Measurements from ENCODE around the gene BCO2. TPM values are rescaled to one million over a fixed set of nuclear protein-coding genes. Genes with fewer than 3 reads are reported as not detected.

BCO2 gene
- total RNA-seq, 6 donors from 2014 or later: 2.1 to 18.2 (median 8.4) TPM

GRCh38 chr11:112132737-112133136 is 42.6 kb upstream of the BCO2 start:
- 37 to 70% methylated on average over 2 of the region's 2 CpGs for WGBS, 2 donors
- ATAC-seq (ENCODE audit: low FRiP score in 2 of 2) (no peak), DNase-seq (no peak)
- no peak overlapping the region for H3K27ac ChIP-seq
- H3K27me3 ChIP-seq: no peaks in the 10 kb centered on the region
- peaks cover 0 to 12% (median 2%) of the 10 kb centered on the region in 4 donors for H3K4me1 ChIP-seq
- TF ChIP-seq EP300 (IDR thresholded peaks at IDR 0.05) (no peak), POLR2A (IDR thresholded peaks at IDR 0.05) (no peak), POLR2AphosphoS5 (IDR thresholded peaks at IDR 0.05) (no peak)
- TF ChIP-seq, protein P1, sequence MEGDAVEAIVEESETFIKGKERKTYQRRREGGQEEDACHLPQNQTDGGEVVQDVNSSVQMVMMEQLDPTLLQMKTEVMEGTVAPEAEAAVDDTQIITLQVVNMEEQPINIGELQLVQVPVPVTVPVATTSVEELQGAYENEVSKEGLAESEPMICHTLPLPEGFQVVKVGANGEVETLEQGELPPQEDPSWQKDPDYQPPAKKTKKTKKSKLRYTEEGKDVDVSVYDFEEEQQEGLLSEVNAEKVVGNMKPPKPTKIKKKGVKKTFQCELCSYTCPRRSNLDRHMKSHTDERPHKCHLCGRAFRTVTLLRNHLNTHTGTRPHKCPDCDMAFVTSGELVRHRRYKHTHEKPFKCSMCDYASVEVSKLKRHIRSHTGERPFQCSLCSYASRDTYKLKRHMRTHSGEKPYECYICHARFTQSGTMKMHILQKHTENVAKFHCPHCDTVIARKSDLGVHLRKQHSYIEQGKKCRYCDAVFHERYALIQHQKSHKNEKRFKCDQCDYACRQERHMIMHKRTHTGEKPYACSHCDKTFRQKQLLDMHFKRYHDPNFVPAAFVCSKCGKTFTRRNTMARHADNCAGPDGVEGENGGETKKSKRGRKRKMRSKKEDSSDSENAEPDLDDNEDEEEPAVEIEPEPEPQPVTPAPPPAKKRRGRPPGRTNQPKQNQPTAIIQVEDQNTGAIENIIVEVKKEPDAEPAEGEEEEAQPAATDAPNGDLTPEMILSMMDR (IDR thresholded peaks at IDR 0.05): no peak
- no peaks in the 10 kb centered on the region for H3K9me3 ChIP-seq
- no peaks in the 10 kb centered on the region for H3K36me3 ChIP-seq
- H3K4me3 ChIP-seq: no peak overlapping the region

DNA sequence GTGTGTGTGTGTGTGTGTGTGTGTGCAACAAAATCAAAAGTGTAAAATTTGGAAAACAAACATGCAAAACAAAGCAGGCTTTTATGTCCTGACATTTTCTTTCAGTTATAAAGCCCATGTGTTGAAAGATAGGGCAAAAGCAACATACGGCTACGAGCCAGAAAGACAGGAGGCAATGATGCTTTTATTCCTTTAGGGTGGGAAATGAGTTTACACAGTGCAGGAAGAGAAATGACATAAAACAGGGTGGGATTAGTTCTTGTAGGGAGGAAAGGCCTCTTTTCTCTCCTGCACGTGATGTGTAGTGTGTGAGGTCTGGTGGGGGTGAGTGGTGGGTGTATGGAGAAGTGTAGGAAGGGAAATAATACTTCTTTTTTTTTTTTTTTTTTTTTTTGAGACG is 40.8 kb upstream of the BCO2 start:
- WGBS, 2 donors: 83 to 93% methylated on average over 4 of the region's 4 CpGs
- H3K27me3 ChIP-seq: no peaks in the 10 kb centered on the region
- DNase-seq: no peak

DNA sequence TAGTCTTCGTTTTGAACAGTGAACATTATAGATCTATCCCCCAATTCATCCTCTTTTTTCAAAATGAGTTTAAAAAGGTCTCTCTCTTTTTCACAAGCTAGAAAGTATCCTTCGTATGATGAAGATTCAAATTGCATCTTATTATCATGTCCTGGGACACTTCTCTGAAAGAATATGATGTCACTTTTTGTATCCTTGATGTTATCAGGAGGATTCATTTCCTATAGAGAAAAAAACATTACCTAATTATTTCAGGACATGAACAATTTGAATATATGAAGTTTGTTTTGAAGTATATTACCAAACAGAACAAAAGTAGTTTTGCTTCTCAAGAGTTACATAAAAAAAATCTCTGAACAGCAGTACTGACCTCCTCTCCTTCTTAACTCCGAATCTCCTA is 31.7 kb upstream of the BCO2 start:
- peaks cover 0 to 11% (median 6%) of the 10 kb centered on the region in 4 donors for H3K36me3 ChIP-seq
- peaks cover 0 to 7% (median 0%) of the 10 kb centered on the region in 4 donors for H3K9me3 ChIP-seq
- no peak overlapping the region for H3K27ac ChIP-seq
- no peak for ATAC-seq (ENCODE audit: low FRiP score in 2 of 2)
- no peaks in the 10 kb centered on the region for H3K4me1 ChIP-seq
- no peak overlapping the region for H3K4me3 ChIP-seq
- 86 to 87% methylated on average over 3 of the region's 3 CpGs for WGBS, 2 donors
- DNase-seq: no peak
- no peaks in the 10 kb centered on the region for H3K27me3 ChIP-seq
- TF ChIP-seq EP300 (IDR thresholded peaks at IDR 0.05) (no peak), POLR2AphosphoS5 (IDR thresholded peaks at IDR 0.05) (no peak), POLR2A (IDR thresholded peaks at IDR 0.05) (no peak)
- TF ChIP-seq, protein P1 (IDR thresholded peaks at IDR 0.05): no peak

More for the DNA sequence above, 40.8 kb upstream of the BCO2 start:
- no peak for ATAC-seq (ENCODE audit: low FRiP score in 2 of 2)
- H3K4me1 ChIP-seq: no peaks in the 10 kb centered on the region
- no peaks in the 10 kb centered on the region for H3K9me3 ChIP-seq
- H3K36me3 ChIP-seq: no peaks in the 10 kb centered on the region
- no peak overlapping the region for H3K4me3 ChIP-seq
- TF ChIP-seq, protein P1 (IDR thresholded peaks at IDR 0.05): no peak
- TF ChIP-seq POLR2AphosphoS5 (IDR thresholded peaks at IDR 0.05) (no peak), EP300 (IDR thresholded peaks at IDR 0.05) (no peak), POLR2A (IDR thresholded peaks at IDR 0.05) (no peak)
- no peak overlapping the region for H3K27ac ChIP-seq

DNA sequence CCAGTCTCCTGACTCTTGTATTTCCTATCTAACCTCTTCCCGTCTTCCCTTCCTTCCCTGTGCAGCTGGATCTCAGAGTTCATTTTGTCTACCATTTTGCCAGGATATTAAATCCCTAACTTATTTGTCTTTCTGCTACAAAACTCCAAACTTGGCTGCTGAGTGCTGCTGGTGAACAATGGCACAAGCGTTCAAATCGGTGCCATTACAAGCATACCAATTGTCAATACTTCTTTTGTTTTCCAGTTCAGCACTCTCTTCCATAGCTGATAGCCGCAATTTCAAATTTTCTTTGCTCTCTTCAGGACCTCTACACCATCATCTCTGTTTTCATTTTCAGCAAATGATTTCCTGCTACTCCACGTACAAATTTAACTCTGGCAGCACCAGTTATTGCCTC is 24.8 kb upstream of the BCO2 start:
- no peaks in the 10 kb centered on the region for H3K27me3 ChIP-seq
- no peaks in the 10 kb centered on the region for H3K4me1 ChIP-seq
- DNase-seq (no peak), ATAC-seq (ENCODE audit: low FRiP score in 2 of 2) (no peak)
- H3K9me3 ChIP-seq: no peaks in the 10 kb centered on the region
- WGBS, 2 donors: 80 to 83% methylated on average over 5 of the region's 5 CpGs
- H3K4me3 ChIP-seq: no peak overlapping the region
- peaks cover 0 to 11% (median 0%) of the 10 kb centered on the region in 4 donors for H3K36me3 ChIP-seq
- TF ChIP-seq, protein P1 (IDR thresholded peaks at IDR 0.05): no peak
- TF ChIP-seq EP300 (IDR thresholded peaks at IDR 0.05): no peak
- no peak for TF ChIP-seq POLR2AphosphoS5 (IDR thresholded peaks at IDR 0.05)
- no peak for TF ChIP-seq POLR2A (IDR thresholded peaks at IDR 0.05)
- no peak overlapping the region for H3K27ac ChIP-seq

Data from upper lobe of left lung (tissue), 6 donors.